Natural killer cell (primary cell): ENCODE measurements around the gene FREM1. TPM values are rescaled to one million over a fixed set of nuclear protein-coding genes. Genes with fewer than 3 reads are reported as not detected.

Experiments
- ATAC-seq, 3 donors: fragments of 150-1000 bp in 2 of 3; fragments of 200-7000 bp in 1 of 3; cut with Tn5 transposase; 1 replicate in 1 of 3; 2 replicates in 2 of 3; pipeline ENCODE4 v1.10.0; 2021; ENCODE audit warnings: mild to moderate bottlenecking in 2 of 3, moderate library complexity in 2 of 3
- DNase-seq, 2 donors: peaks; one replicate each; pipeline versions ENCODE4 v3.0.0 to v3.0.0-alpha.2; 2013 to 2021; ENCODE audit warnings: mixed read lengths in 1 of 2
- H3K27ac ChIP-seq: one replicate; pipeline ENCODE4 v1.5.1; 2013; ENCODE audit warnings: mild to moderate bottlenecking, low read length
- H3K27me3 ChIP-seq: one replicate; pipeline ENCODE4 v1.6.1; 2013; ENCODE audit warnings: low read length; ENCODE audit not compliant: control insufficient read depth, insufficient read depth
- H3K36me3 ChIP-seq: one replicate; pipeline ENCODE4 v1.6.1; 2013; ENCODE audit warnings: low read length; ENCODE audit not compliant: control insufficient read depth, insufficient read depth
- H3K4me1 ChIP-seq: one replicate; pipeline ENCODE4 v1.6.1; 2013; ENCODE audit warnings: low read length; ENCODE audit not compliant: control insufficient read depth, insufficient read depth
- H3K4me3 ChIP-seq: one replicate; pipeline ENCODE4 v1.5.1; 2013; ENCODE audit warnings: low read length
- H3K9me3 ChIP-seq: one replicate; pipeline ENCODE4 v1.6.1; 2013; ENCODE audit warnings: low read length; ENCODE audit not compliant: control insufficient read depth, insufficient read depth
- H3K27ac Mint-ChIP-seq, 2 donors: one replicate each; pipeline ENCODE4 v1.8.0; 2022; ENCODE audit warnings: mild to moderate bottlenecking in 2 of 2, mixed read lengths in 2 of 2, moderate library complexity in 1 of 2
- H3K27me3 Mint-ChIP-seq, 2 donors: one replicate each; pipeline ENCODE4 v1.8.0; 2022; ENCODE audit warnings: low read depth in 2 of 2, mixed read lengths in 2 of 2
- H3K36me3 Mint-ChIP-seq: one replicate; pipeline ENCODE4 v1.8.0; 2022; ENCODE audit warnings: mixed read lengths
- H3K4me1 Mint-ChIP-seq, 2 donors: one replicate each; pipeline ENCODE4 v1.8.0; 2022; ENCODE audit warnings: mixed read lengths in 2 of 2
- H3K4me3 Mint-ChIP-seq: one replicate; pipeline ENCODE4 v1.8.0; 2022; ENCODE audit warnings: mild to moderate bottlenecking, moderate library complexity, mixed read lengths
- H3K9me3 Mint-ChIP-seq, 2 donors: one replicate each; pipeline ENCODE4 v1.8.0; 2022; ENCODE audit warnings: mixed read lengths in 2 of 2
- WGBS: methylation state at CpG from one replicate; pipeline ENCODE4 v1.1.7; 2013; ENCODE audit warnings: missing lambda C conversion rate; ENCODE audit not compliant: insufficient coverage; 5-methylcytosine and 5-hydroxymethylcytosine counted together
- intact Hi-C: fragments of 100-400 bp; cut with micrococcal nuclease; formaldehyde crosslinking; loops from one replicate; pipeline ENCODE4 v1.14.2; 2022
- total RNA-seq, 4 donors: library from RNA; stranded (reverse); fragments of 120-200 nt in 1 of 4; gene quantifications; one replicate each; pipeline versions ENCODE4 v1.2.3 to v1.2.4, GENCODE V29; 2013 to 2022
- TF ChIP-seq, protein P1 (sequence below): fragments of 200-600 bp; IDR thresholded peaks from one replicate; pipeline ENCODE4 v1.8.0; 2022; ENCODE audit warnings: antibody characterized with exemption

Gene FREM1
- total RNA-seq, 3 donors from 2014 or later (not counting 1 experiment from before 2014, with no cell fraction given), result 0.05 TPM; not detected in 2

- H3K4me1 ChIP-seq, result no peaks in the 10 kb centered on the region
- H3K27me3 ChIP-seq, result no peaks in the 10 kb centered on the region
- peaks cover 0 to 3% of the 10 kb centered on the region in 2 donors for H3K9me3 Mint-ChIP-seq
- H3K27me3 Mint-ChIP-seq, result peaks cover 0 to 3% of the 10 kb centered on the region in 2 donors
- H3K4me3 Mint-ChIP-seq, result no peak overlapping the region
- H3K36me3 Mint-ChIP-seq, result no peaks in the 10 kb centered on the region
- intact Hi-C loops, result no loop called here
- no peaks in the 10 kb centered on the region for H3K36me3 ChIP-seq
- H3K4me1 Mint-ChIP-seq, result no peaks in the 10 kb centered on the region
- ATAC-seq, result no peak
- H3K27ac Mint-ChIP-seq, result no peak overlapping the region
- no peak overlapping the region for H3K4me3 ChIP-seq
- TF ChIP-seq, protein P1, sequence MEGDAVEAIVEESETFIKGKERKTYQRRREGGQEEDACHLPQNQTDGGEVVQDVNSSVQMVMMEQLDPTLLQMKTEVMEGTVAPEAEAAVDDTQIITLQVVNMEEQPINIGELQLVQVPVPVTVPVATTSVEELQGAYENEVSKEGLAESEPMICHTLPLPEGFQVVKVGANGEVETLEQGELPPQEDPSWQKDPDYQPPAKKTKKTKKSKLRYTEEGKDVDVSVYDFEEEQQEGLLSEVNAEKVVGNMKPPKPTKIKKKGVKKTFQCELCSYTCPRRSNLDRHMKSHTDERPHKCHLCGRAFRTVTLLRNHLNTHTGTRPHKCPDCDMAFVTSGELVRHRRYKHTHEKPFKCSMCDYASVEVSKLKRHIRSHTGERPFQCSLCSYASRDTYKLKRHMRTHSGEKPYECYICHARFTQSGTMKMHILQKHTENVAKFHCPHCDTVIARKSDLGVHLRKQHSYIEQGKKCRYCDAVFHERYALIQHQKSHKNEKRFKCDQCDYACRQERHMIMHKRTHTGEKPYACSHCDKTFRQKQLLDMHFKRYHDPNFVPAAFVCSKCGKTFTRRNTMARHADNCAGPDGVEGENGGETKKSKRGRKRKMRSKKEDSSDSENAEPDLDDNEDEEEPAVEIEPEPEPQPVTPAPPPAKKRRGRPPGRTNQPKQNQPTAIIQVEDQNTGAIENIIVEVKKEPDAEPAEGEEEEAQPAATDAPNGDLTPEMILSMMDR, result no peak
- no peaks in the 10 kb centered on the region for H3K9me3 ChIP-seq
- 48% methylated on average over 1 of the region's 1 CpG for WGBS
- no peak for DNase-seq
- no peak overlapping the region for H3K27ac ChIP-seq
Measured at GRCh38 chr9:14891332-14891731, 18.9 kb downstream of the FREM1 start.

GRCh38 chr9:14889451-14889850 is 20.8 kb downstream of the FREM1 start:
- no peaks in the 10 kb centered on the region for H3K36me3 ChIP-seq
- Mint-ChIP-seq H3K9me3 (peaks cover 0 to 3% of the 10 kb centered on the region in 2 donors), H3K36me3 (no peaks in the 10 kb centered on the region), H3K27ac (no peak overlapping the region), H3K27me3 (peaks cover 0 to 3% of the 10 kb centered on the region in 2 donors), H3K4me1 (no peaks in the 10 kb centered on the region), H3K4me3 (no peak overlapping the region)
- intact Hi-C loops, result no loop called here
- DNase-seq, result no peak
- ATAC-seq, result no peak
- H3K27ac ChIP-seq, result no peak overlapping the region
- H3K27me3 ChIP-seq, result no peaks in the 10 kb centered on the region
- H3K4me1 ChIP-seq, result no peaks in the 10 kb centered on the region
- H3K4me3 ChIP-seq, result no peak overlapping the region
- WGBS, result 74% methylated on average over 3 of the region's 3 CpGs
- TF ChIP-seq, protein P1, result no peak
- H3K9me3 ChIP-seq, result no peaks in the 10 kb centered on the region

DNA sequence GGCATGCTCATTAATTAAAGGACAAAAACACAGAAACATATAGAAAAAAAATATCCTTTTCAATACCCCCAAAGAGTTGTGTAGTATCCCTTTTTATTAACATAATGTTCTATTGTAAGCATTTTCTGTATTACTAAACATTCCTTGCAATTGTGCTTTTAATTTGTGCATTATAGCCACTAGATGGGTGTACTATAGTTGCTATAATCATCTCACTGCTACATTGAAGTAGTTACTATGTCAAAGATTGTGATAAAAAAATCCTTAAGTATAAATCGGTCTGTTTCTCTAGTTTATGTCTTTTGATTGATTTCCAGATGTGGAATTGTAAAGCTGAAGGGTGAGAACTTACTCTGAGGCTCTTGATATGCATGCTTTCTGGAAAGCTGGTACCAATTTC is 21.4 kb downstream of the FREM1 start:
- Mint-ChIP-seq H3K36me3 (no peaks in the 10 kb centered on the region), H3K27me3 (peaks cover 0 to 3% of the 10 kb centered on the region in 2 donors), H3K27ac (no peak overlapping the region), H3K4me1 (no peaks in the 10 kb centered on the region), H3K4me3 (no peak overlapping the region), H3K9me3 (peaks cover 0 to 3% of the 10 kb centered on the region in 2 donors)
- intact Hi-C loops, result no loop called here
- Histone ChIP-seq H3K9me3 (no peaks in the 10 kb centered on the region), H3K4me1 (no peaks in the 10 kb centered on the region), H3K4me3 (no peak overlapping the region), H3K27me3 (no peaks in the 10 kb centered on the region), H3K36me3 (no peaks in the 10 kb centered on the region), H3K27ac (no peak overlapping the region)
- DNase-seq (no peak), ATAC-seq (no peak)
- WGBS, result 38% methylated on average over 1 of the region's 1 CpG
- TF ChIP-seq, protein P1, result no peak

GRCh38 chr9:14888272-14888671 is 22.0 kb downstream of the FREM1 start:
- ATAC-seq, result no peak

More at GRCh38 chr9:14888272-14888671, 22.0 kb downstream of the FREM1 start:
- no peaks in the 10 kb centered on the region for H3K9me3 ChIP-seq
- TF ChIP-seq, protein P1, result no peak
- no peak overlapping the region for H3K4me3 Mint-ChIP-seq
- 100% methylated on average over 1 of the region's 1 CpG for WGBS
- no peaks in the 10 kb centered on the region for H3K4me1 ChIP-seq
- H3K27me3 ChIP-seq, result no peaks in the 10 kb centered on the region
- H3K4me1 Mint-ChIP-seq, result no peaks in the 10 kb centered on the region
- no peak overlapping the region for H3K27ac ChIP-seq
- no peak for DNase-seq
- no peaks in the 10 kb centered on the region for H3K36me3 Mint-ChIP-seq
- H3K36me3 ChIP-seq, result no peaks in the 10 kb centered on the region
- H3K27ac Mint-ChIP-seq, result no peak overlapping the region
- H3K27me3 Mint-ChIP-seq, result peaks cover 0 to 3% of the 10 kb centered on the region in 2 donors
- intact Hi-C loops, result no loop called here
- H3K4me3 ChIP-seq, result no peak overlapping the region
- peaks cover 0 to 3% of the 10 kb centered on the region in 2 donors for H3K9me3 Mint-ChIP-seq
